NB4 (cell line): ENCODE data around the gene PNRC1.

Experiments used
- CTCF ChIP-seq: IDR thresholded peaks from one replicate; pipeline ENCODE4 v1.5.1; 2012; ENCODE audit warnings: low read depth, low read length
- POLR2A ChIP-seq: IDR thresholded peaks from 2 replicates; pipeline ENCODE4 v1.6.1; 2011; ENCODE audit warnings: mild to moderate bottlenecking; ENCODE audit not compliant: insufficient read length; ENCODE audit errors: extremely low read depth

GRCh38 chr6:89120371-89120770, 39.8 kb downstream of the PNRC1 start:
- TF ChIP-seq CTCF (no peak), POLR2A (no peak)
